ENCODE data around the gene GTPBP1. TPM values are rescaled to one million over a fixed set of nuclear protein-coding genes. Genes with fewer than 3 reads are reported as not detected.
A peak's percentile ranks its signal among the peaks of the same experiment; 100 is the strongest.

Gene GTPBP1
- total RNA-seq, 4 donors from 2014 or later: 46.0 to 72.0 (median 56.6) TPM

GRCh38 chr22:38760477-38761201 is 54.9 kb downstream of the GTPBP1 start:
- no peaks in the 10 kb centered on the region for H3K27me3 ChIP-seq
- H3K4me3 ChIP-seq: no peak overlapping the region
- 67 to 73% methylated on average over 12 of the region's 12 CpGs for WGBS, 2 donors
- TF ChIP-seq POLR2A (IDR thresholded peaks at IDR 0.05) (no peak), EP300 (IDR thresholded peaks at IDR 0.05) (no peak)
- TF ChIP-seq, protein P1, sequence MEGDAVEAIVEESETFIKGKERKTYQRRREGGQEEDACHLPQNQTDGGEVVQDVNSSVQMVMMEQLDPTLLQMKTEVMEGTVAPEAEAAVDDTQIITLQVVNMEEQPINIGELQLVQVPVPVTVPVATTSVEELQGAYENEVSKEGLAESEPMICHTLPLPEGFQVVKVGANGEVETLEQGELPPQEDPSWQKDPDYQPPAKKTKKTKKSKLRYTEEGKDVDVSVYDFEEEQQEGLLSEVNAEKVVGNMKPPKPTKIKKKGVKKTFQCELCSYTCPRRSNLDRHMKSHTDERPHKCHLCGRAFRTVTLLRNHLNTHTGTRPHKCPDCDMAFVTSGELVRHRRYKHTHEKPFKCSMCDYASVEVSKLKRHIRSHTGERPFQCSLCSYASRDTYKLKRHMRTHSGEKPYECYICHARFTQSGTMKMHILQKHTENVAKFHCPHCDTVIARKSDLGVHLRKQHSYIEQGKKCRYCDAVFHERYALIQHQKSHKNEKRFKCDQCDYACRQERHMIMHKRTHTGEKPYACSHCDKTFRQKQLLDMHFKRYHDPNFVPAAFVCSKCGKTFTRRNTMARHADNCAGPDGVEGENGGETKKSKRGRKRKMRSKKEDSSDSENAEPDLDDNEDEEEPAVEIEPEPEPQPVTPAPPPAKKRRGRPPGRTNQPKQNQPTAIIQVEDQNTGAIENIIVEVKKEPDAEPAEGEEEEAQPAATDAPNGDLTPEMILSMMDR (IDR thresholded peaks at IDR 0.05): no peak
- no peaks in the 10 kb centered on the region for H3K36me3 ChIP-seq
- no peaks in the 10 kb centered on the region for H3K9me3 ChIP-seq
- H3K4me1 ChIP-seq: peaks cover 0 to 30% (median 9%) of the 10 kb centered on the region in 4 donors
- H3K27ac ChIP-seq: no peak overlapping the region
- no peak for DNase-seq (ENCODE audit: low spot score in 2 of 2)

DNA sequence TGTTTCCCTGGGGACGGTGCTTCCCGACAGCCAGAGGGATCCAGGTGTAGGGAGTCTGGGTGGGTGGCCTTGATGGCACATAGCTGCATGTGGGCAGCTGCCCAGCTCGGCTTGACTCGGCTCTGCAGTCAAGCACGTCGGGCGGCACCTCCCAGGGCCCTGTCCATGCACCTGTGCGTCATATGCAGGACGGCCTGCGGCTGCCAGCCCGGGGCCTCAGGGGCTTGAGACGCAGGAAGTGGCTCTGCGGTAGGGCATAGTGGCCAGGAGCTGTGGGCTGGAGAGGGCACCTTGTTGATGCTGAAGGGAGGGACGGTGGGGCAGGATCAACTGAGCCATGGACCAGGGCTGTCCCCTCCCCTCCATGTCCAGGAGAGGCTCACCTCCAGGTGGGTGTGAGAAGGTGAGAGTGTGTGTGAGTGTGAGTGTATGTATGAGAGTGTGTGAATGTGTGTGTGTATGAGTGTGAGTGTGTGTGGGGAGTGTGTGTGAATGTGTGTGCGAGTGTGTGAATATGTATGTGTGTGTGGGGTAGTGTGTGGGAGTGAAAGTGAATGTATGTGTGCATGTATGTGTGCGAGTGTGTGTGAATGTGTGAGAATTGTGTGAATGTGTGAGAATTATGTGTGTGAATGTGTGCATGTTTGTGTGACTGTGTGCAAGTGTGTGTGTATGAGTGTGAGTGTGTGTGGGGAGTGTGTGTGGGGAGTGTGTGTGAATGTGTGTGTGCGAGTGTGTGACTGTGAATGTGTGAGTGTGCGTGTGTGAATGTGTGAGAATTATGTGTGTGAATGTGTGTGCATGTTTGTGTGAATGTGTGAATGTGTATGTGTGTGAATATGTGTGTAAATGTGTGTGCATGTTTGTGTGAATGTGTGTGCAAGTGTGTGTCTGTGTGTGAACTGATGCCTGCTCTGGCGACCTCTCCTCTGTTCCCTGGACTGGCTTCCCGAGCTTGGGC is 55.7 kb downstream of the GTPBP1 start:
- TF ChIP-seq EP300 (IDR thresholded peaks at IDR 0.05): no peak
- no peak for TF ChIP-seq POLR2A (IDR thresholded peaks at IDR 0.05)
- TF ChIP-seq, protein P1 (IDR thresholded peaks at IDR 0.05): no peak
- no peak overlapping the region for H3K27ac ChIP-seq
- H3K4me1 ChIP-seq: peaks cover 0 to 30% (median 7%) of the 10 kb centered on the region in 4 donors
- H3K36me3 ChIP-seq: no peaks in the 10 kb centered on the region
- no peaks in the 10 kb centered on the region for H3K27me3 ChIP-seq
- 76 to 80% methylated on average over 20 of the region's 20 CpGs for WGBS, 2 donors
- no peaks in the 10 kb centered on the region for H3K9me3 ChIP-seq
- DNase-seq (ENCODE audit: low spot score in 2 of 2): no peak
- H3K4me3 ChIP-seq: no peak overlapping the region

DNA sequence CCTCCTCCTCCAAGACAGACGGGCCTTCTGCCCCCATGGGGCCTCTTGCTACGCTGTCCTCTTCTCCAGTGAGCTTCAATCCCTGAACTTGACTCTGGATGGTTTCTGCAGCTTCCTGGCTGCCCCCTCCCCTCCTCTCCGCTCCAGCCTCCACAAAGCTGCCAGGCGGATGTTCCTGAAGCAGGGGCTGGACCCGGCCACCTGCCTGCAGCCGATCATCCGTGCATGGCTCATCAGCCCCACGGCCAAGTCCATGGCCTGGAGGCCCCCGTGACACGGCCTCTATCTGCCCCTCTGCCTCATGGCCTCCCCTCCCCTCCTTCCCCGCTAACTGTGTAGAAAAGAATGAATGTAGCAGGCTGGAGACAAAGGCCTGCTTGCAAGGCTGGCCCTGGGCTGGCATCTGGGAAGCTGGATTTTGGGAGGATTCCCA is 56.8 kb downstream of the GTPBP1 start:
- peaks cover 0 to 19% (median 2%) of the 10 kb centered on the region in 4 donors for H3K4me1 ChIP-seq
- no peak for TF ChIP-seq POLR2A (IDR thresholded peaks at IDR 0.05)
- no peak for TF ChIP-seq EP300 (IDR thresholded peaks at IDR 0.05)
- TF ChIP-seq, protein P1 (IDR thresholded peaks at IDR 0.05): no peak

GRCh38 chr22:38766076-38766777 is 60.5 kb downstream of the GTPBP1 start:
- Histone ChIP-seq H3K4me1 (peaks cover 0 to 26% (median 2%) of the 10 kb centered on the region in 4 donors), H3K27me3 (no peaks in the 10 kb centered on the region), H3K9me3 (no peaks in the 10 kb centered on the region), H3K36me3 (no peaks in the 10 kb centered on the region), H3K27ac (no peak overlapping the region), H3K4me3 (no peak overlapping the region)
- 46 to 50% methylated on average over 10 to 14 of the region's 14 CpGs for WGBS, 2 donors
- peak; percentile 12 to 23 for DNase-seq (ENCODE audit: low spot score in 2 of 2)
- TF ChIP-seq, protein P1 (IDR thresholded peaks at IDR 0.05): peak; percentile 38 to 60 (median 54)
- TF ChIP-seq EP300 (IDR thresholded peaks at IDR 0.05) (no peak), POLR2A (IDR thresholded peaks at IDR 0.05) (no peak)

More for the DNA sequence above, 56.8 kb downstream of the GTPBP1 start:
- Histone ChIP-seq H3K9me3 (no peaks in the 10 kb centered on the region), H3K4me3 (no peak overlapping the region), H3K27me3 (no peaks in the 10 kb centered on the region), H3K27ac (peak overlapping the region in 2 of 4 donors; percentile 50 to 52), H3K36me3 (no peaks in the 10 kb centered on the region)
- 38 to 43% methylated on average over 10 to 11 of the region's 11 CpGs for WGBS, 2 donors
- DNase-seq (ENCODE audit: low spot score in 2 of 2): no peak
